Endothelial cell of umbilical vein (primary cell): ENCODE data around the gene CASK. TPM values are rescaled to one million over a fixed set of nuclear protein-coding genes. Genes with fewer than 3 reads are reported as not detected.

ENCODE experiments used
- BruUV-seq: library from RNA; stranded (reverse); fragments of 400-500 nt; replicated peaks from 2 replicates; lab custom pipeline; 2021; lab: Mats Ljungman, UMichigan
- CTCF ChIA-PET: fragments of 300-600, 350-600 bp; sonication (Branson Sonifier 250); formaldehyde crosslinking; loops from one replicate; lab custom pipeline; 2021; ENCODE audit warnings: antibody characterized with exemption, inconsistent platforms; lab: Charles Lee
- POLR2A ChIA-PET: fragments of 300-600, 350-600 bp; sonication (Branson Sonifier 250); formaldehyde crosslinking; loops from one replicate; lab custom pipeline; 2021; ENCODE audit warnings: antibody characterized with exemption, inconsistent platforms; lab: Charles Lee
- DNase-seq: peaks from one replicate; pipeline ENCODE4 v3.0.0-alpha.2; 2011; ENCODE audit warnings: low read depth, low spot score
- FAIRE-seq: peaks from 2 replicates; lab custom pipeline; 2011; peaks lifted over from hg19 to GRCh38; lab: Jason Lieb, UNC
- H2AFZ ChIP-seq: 2 replicates; pipeline ENCODE4 v1.6.0; 2012; ENCODE audit warnings: low read depth, low read length, control low read depth, inconsistent platforms
- H3K27ac ChIP-seq: 2 replicates; pipeline ENCODE4 v1.5.1; 2011; ENCODE audit warnings: low read depth, mild to moderate bottlenecking, control low read depth, low read length, moderate library complexity; ENCODE audit not compliant: insufficient read depth
- H3K27me3 ChIP-seq, 2 experiments: 2 replicates each; pipeline versions ENCODE4 v1.6.0 to v1.6.1; 2011; ENCODE audit warnings: low read length in 2 of 2, mixed read lengths in 1 of 2; ENCODE audit not compliant: control insufficient read depth in 2 of 2, insufficient read depth in 2 of 2
- H3K36me3 ChIP-seq, 2 experiments: 2 replicates in 1 of 2; 3 replicates in 1 of 2; pipeline ENCODE4 v1.5.1; 2011; ENCODE audit warnings: low read length in 2 of 2, mild to moderate bottlenecking in 1 of 2, moderate library complexity in 1 of 2; ENCODE audit not compliant: control insufficient read depth in 2 of 2, insufficient read depth in 2 of 2; ENCODE audit errors: extremely low read depth in 1 of 2
- H3K4me1 ChIP-seq: 3 replicates; pipeline ENCODE4 v1.5.1; 2011; ENCODE audit warnings: mild to moderate bottlenecking, low read length; ENCODE audit not compliant: control insufficient read depth, insufficient read depth; ENCODE audit errors: extremely low read depth
- H3K4me2 ChIP-seq: 2 replicates; pipeline ENCODE4 v1.6.1; 2011; ENCODE audit warnings: low read length, control low read depth, mixed read lengths; ENCODE audit not compliant: insufficient read depth
- H3K4me3 ChIP-seq, 3 experiments: fragments of 200-600 bp in 1 of 3; sonication (generic), shearing (Covaris generic) in 1 of 3; replicated peaks in 1 of 3; 2 replicates each; pipeline ENCODE4 v1.5.1; 2011 to 2016; ENCODE audit warnings: control low read depth in 3 of 3, low read length in 3 of 3, mild to moderate bottlenecking in 2 of 3, inconsistent platforms in 1 of 3, low read depth in 1 of 3, moderate library complexity in 1 of 3; ENCODE audit not compliant: insufficient read depth in 1 of 3
- H3K79me2 ChIP-seq: 2 replicates; pipeline ENCODE4 v1.6.0; 2012; ENCODE audit warnings: low read length, inconsistent platforms; ENCODE audit not compliant: control insufficient read depth, insufficient read depth
- H3K9ac ChIP-seq: replicated peaks from 2 replicates; pipeline ENCODE3; 2011; ENCODE audit warnings: low read length, control low read depth; ENCODE audit not compliant: insufficient read depth; ENCODE audit errors: extremely low read depth
- H3K9me1 ChIP-seq: replicated peaks from 3 replicates; pipeline ENCODE4 v1.6.0; 2011; ENCODE audit warnings: mild to moderate bottlenecking, low read length; ENCODE audit not compliant: control insufficient read depth, insufficient read depth; ENCODE audit errors: extremely low read depth
- H3K9me3 ChIP-seq: replicated peaks from 2 replicates; pipeline ENCODE4 v1.5.1; 2012; ENCODE audit warnings: low read length, inconsistent platforms; ENCODE audit not compliant: control insufficient read depth, insufficient read depth
- H4K20me1 ChIP-seq: replicated peaks from 2 replicates; pipeline ENCODE3; 2011; ENCODE audit warnings: mild to moderate bottlenecking, low read length; ENCODE audit not compliant: control insufficient read depth, insufficient read depth; ENCODE audit errors: extremely low read depth
- CTCF ChIP-seq, 2 donors: IDR thresholded peaks; 1 replicate in 1 of 2; 2 replicates in 1 of 2; pipeline ENCODE4 v1.5.1; 2011; ENCODE audit warnings: low read length in 2 of 2, mild to moderate bottlenecking in 2 of 2, moderate library complexity in 2 of 2, control low read depth in 1 of 2, inconsistent platforms in 1 of 2, low read depth in 1 of 2; ENCODE audit not compliant: insufficient read depth in 1 of 2; ENCODE audit errors: extremely low read depth in 1 of 2
- EZH2 ChIP-seq: IDR thresholded peaks from 2 replicates; pipeline ENCODE4 v1.6.1; 2012; ENCODE audit warnings: borderline replicate concordance, low read depth, mild to moderate bottlenecking, moderate library complexity, low read length, inconsistent platforms; ENCODE audit not compliant: severe bottlenecking
- FOS ChIP-seq: IDR thresholded peaks from 2 replicates; pipeline ENCODE4 v1.6.1; 2011; ENCODE audit warnings: mild to moderate bottlenecking, low read length, moderate library complexity, borderline replicate concordance; ENCODE audit not compliant: insufficient read depth
- JUN ChIP-seq: IDR thresholded peaks from 2 replicates; pipeline ENCODE4 v1.6.1; 2011; ENCODE audit warnings: borderline replicate concordance, low read depth; ENCODE audit not compliant: insufficient read length, insufficient read depth
- MYC ChIP-seq: IDR thresholded peaks from one replicate; pipeline ENCODE4 v1.6.1; 2011; ENCODE audit warnings: mild to moderate bottlenecking, low read depth, low read length
- POLR2AphosphoS5 ChIP-seq: IDR thresholded peaks from 2 replicates; pipeline ENCODE4 v1.6.1; 2012; ENCODE audit warnings: low read depth, mild to moderate bottlenecking, control low read depth, low read length, moderate library complexity; ENCODE audit not compliant: insufficient read depth
- dilution Hi-C: fragments of 300-500 bp; cut with MboI; formaldehyde crosslinking; loops from one replicate; pipeline ENCODE4 v1.15.0; 2019; ENCODE audit warnings: low sequenced_read_pairs; ENCODE audit not compliant: extremely low pct_ligation_motif_present
- intact Hi-C: fragments of 100-400 bp; cut with micrococcal nuclease; formaldehyde crosslinking; loops from one replicate; pipeline ENCODE4 v1.10.0; 2022
- polyA plus RNA-seq, 4 experiments: library from polyadenylated mRNA; depleted of rRNA in 3 of 4; stranded (reverse) in 3 of 4; unstranded in 1 of 4; fragments of >200 nt; gene quantifications; 2 replicates each; pipeline versions ENCODE4 v1.2.1 to v1.2.3, GENCODE V29; 2011 to 2012; ENCODE audit warnings: missing spikeins in 1 of 4
- total RNA-seq: library from RNA; stranded (reverse); gene quantifications from 2 replicates; pipeline ENCODE4 v1.2.3, GENCODE V29; 2021
- TF ChIP-seq, protein P1 (sequence below): IDR thresholded peaks from 2 replicates; pipeline ENCODE4 v1.6.1; 2011; ENCODE audit not compliant: insufficient read depth, insufficient read length

Gene CASK
- total and polyA plus RNA-seq, 2 donors (not counting 3 experiments of a cell fraction or from before 2014, with no cell fraction given): 6.4 to 30.4 TPM

DNA sequence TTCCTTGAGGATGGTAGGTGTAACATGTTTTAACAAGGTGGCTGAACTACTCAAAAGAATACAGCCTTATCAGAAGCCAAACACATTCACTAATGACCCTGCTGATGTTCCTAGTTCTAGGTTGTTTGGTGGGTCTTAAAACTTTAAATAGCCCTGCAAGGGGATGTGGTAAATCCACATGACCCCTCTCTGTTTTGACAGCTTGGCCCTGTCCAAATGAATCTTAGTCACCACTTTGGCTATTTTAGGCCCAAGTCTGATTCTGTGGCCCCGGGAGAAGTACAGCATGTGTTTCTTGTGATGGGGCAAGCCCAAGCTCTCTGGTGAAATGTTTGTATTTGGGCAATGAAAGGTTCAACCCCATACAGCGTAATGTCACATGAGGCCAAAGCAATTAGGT, 289.1 kb downstream of the CASK start:
- ChIA-PET POLR2A (no interaction called here), CTCF (no interaction called here)
- no TSS peak for BruUV-seq
- Histone ChIP-seq H3K27ac (no peak overlapping the region), H3K36me3 (no peaks in the 10 kb centered on the region), H3K27me3 (no peaks in the 10 kb centered on the region), H3K9me1 (no peaks in the 10 kb centered on the region), H3K4me3 (no peak overlapping the region), H3K9me3 (no peaks in the 10 kb centered on the region), H3K4me1 (no peaks in the 10 kb centered on the region), H2AFZ (no peak overlapping the region), H3K79me2 (no peaks in the 10 kb centered on the region), H3K4me2 (no peak overlapping the region), H4K20me1 (no peaks in the 10 kb centered on the region), H3K9ac (no peak overlapping the region)
- dilution Hi-C loops: no loop called here
- TF ChIP-seq CTCF (IDR thresholded peaks at IDR 0.05; ENCODE audit: extremely low read depth in 1 of 2, insufficient read depth in 1 of 2, low read depth in 1 of 2, low read length in 2 of 2): no peak
- TF ChIP-seq POLR2AphosphoS5: no peak
- no peak for TF ChIP-seq FOS
- TF ChIP-seq, protein P1, sequence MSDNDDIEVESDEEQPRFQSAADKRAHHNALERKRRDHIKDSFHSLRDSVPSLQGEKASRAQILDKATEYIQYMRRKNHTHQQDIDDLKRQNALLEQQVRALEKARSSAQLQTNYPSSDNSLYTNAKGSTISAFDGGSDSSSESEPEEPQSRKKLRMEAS: no peak
- TF ChIP-seq MYC: no peak
- no peak for TF ChIP-seq EZH2
- TF ChIP-seq JUN: no peak
- intact Hi-C loops: no loop called here
- FAIRE-seq: no peak
- DNase-seq: peak; percentile 1
